Measurements from ENCODE around the gene TARBP1. TPM values are rescaled to one million over a fixed set of nuclear protein-coding genes. Genes with fewer than 3 reads are reported as not detected.

The TARBP1 gene
- total RNA-seq, 6 donors from 2014 or later: 17.6 to 51.2 (median 25.8) TPM

DNA sequence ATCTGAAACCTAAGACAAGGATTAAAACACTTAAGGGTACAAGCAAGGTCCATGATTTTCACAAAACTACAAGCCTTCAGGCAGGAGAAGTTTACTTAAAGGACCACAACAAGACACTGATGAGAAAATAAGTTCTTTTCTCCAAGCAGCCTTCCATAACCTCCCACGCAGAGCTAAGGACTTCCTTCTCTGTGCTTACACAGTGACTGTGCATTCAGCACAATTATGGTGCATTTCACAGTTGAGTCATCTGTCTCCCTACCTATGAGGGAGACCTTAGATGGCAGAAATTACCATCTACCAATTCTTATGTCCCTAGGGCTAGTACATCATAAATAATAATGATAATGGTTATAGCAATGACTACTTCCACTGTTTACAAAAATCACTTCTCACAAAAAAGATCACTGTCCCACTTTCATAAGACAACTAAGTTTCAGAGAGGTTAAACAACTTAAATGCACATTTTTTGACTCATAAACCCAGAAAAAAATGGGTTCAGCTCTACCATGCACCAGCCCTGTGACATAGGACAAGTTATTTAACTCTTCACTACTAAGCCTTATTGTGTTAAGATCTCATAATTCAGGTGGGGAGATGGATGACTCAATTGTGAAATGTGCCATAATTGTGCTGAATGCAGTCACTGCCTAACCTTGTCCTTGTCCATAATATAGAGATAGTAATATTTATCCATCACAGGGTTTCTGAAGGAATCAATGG is 45.3 kb downstream of the TARBP1 start:
- WGBS, 2 donors: 85 to 86% methylated on average over 1 of the region's 1 CpG
- H3K9me3 ChIP-seq: no peaks in the 10 kb centered on the region
- no peaks in the 10 kb centered on the region for H3K27me3 ChIP-seq
- ATAC-seq (ENCODE audit: low FRiP score in 2 of 2) (no peak), DNase-seq (no peak)
- no peaks in the 10 kb centered on the region for H3K4me1 ChIP-seq
- no peak overlapping the region for H3K4me3 ChIP-seq
- TF ChIP-seq CTCF (IDR thresholded peaks at IDR 0.05) (no peak), POLR2A (IDR thresholded peaks at IDR 0.05) (no peak), POLR2AphosphoS5 (IDR thresholded peaks at IDR 0.05) (no peak), EP300 (IDR thresholded peaks at IDR 0.05) (no peak)
- peaks cover 0 to 36% (median 7%) of the 10 kb centered on the region in 4 donors for H3K36me3 ChIP-seq
- no peak overlapping the region for H3K27ac ChIP-seq

- no peak for TF ChIP-seq CTCF (IDR thresholded peaks at IDR 0.05)
- TF ChIP-seq EP300 (IDR thresholded peaks at IDR 0.05): no peak
- TF ChIP-seq POLR2AphosphoS5 (IDR thresholded peaks at IDR 0.05): no peak
- TF ChIP-seq POLR2A (IDR thresholded peaks at IDR 0.05): no peak
- H3K36me3 ChIP-seq: peaks cover 0 to 38% (median 12%) of the 10 kb centered on the region in 4 donors
- H3K4me3 ChIP-seq: no peak overlapping the region
- no peaks in the 10 kb centered on the region for H3K4me1 ChIP-seq
- WGBS, 2 donors: 61 to 66% methylated on average over 4 of the region's 4 CpGs
- no peaks in the 10 kb centered on the region for H3K9me3 ChIP-seq
- ATAC-seq (ENCODE audit: low FRiP score in 2 of 2) (no peak), DNase-seq (no peak)
- H3K27ac ChIP-seq: no peak overlapping the region
- H3K27me3 ChIP-seq: no peaks in the 10 kb centered on the region
Observed at GRCh38 chr1:234431255-234431654, 47.7 kb downstream of the TARBP1 start.

DNA sequence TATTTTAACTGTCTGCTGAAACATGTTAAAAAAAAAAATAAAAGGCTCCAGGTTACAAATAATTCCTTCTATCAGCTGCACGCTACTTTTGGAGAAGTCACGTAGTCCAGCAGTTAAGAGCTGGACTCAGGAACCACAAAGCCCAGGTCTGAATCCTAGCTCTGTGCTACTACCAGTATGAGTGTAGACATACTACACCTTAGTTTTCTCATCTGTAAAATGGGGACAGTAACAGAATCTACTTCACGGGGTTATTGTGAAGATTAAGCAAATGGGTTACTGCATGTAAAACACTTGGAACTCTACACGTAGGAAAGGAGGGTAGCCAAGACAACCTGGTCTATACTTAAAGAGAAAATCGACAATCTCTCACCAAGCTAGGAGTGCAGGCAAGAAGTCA is 48.3 kb downstream of the TARBP1 start:
- no peaks in the 10 kb centered on the region for H3K4me1 ChIP-seq
- 93 to 99% methylated on average over 5 of the region's 5 CpGs for WGBS, 2 donors
- DNase-seq (no peak), ATAC-seq (ENCODE audit: low FRiP score in 2 of 2) (no peak)
- H3K27ac ChIP-seq: no peak overlapping the region
- no peaks in the 10 kb centered on the region for H3K27me3 ChIP-seq
- H3K4me3 ChIP-seq: no peak overlapping the region
- H3K9me3 ChIP-seq: no peaks in the 10 kb centered on the region
- TF ChIP-seq CTCF (IDR thresholded peaks at IDR 0.05) (no peak), EP300 (IDR thresholded peaks at IDR 0.05) (no peak), POLR2AphosphoS5 (IDR thresholded peaks at IDR 0.05) (no peak), POLR2A (IDR thresholded peaks at IDR 0.05) (no peak)
- peaks cover 0 to 36% (median 12%) of the 10 kb centered on the region in 4 donors for H3K36me3 ChIP-seq

DNA sequence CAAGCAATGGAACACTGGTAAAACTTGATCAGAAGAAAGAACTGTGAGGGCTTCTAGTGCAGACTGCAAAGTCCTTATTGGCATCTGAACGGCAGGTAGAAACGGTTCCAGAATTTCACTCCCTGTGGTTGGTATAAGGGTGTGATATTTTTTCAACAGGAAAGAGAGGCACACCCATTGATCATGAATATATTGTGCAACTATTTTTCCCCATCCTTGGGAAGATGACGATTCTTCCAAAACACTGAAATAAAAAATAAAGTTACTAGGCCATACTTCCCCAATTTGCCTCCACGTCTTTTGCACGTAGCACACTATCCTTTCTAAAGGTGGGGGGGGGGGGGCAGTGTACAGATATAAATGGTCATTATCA is 49.6 kb downstream of the TARBP1 start:
- H3K27ac ChIP-seq: no peak overlapping the region
- no peaks in the 10 kb centered on the region for H3K9me3 ChIP-seq
- DNase-seq: no peak
- H3K4me1 ChIP-seq: no peaks in the 10 kb centered on the region
- WGBS, 2 donors: 55 to 72% methylated on average over 5 of the region's 5 CpGs
- no peak overlapping the region for H3K4me3 ChIP-seq
- no peak for ATAC-seq (ENCODE audit: low FRiP score in 2 of 2)
- H3K36me3 ChIP-seq: peaks cover 0 to 41% (median 18%) of the 10 kb centered on the region in 4 donors
- no peaks in the 10 kb centered on the region for H3K27me3 ChIP-seq
- TF ChIP-seq CTCF (IDR thresholded peaks at IDR 0.05) (no peak), POLR2AphosphoS5 (IDR thresholded peaks at IDR 0.05) (no peak), POLR2A (IDR thresholded peaks at IDR 0.05) (no peak), EP300 (IDR thresholded peaks at IDR 0.05) (no peak)
